T1000 (cell line): ENCODE results near the gene ALAD.
"Not testable (repeated sequence)": the region's sequence is repeated elsewhere in the genome, so short reads cannot be mapped to it uniquely, and the experiment has no call there.

Experiments
- DNase-seq: peaks from one replicate; lab custom pipeline; 2025; ENCODE audit warnings: mixed read lengths; lab: John Stamatoyannopoulos, UW

ALAD gene

GRCh38 chr9:113398796-113399195 lies 2.3 kb downstream of the ALAD start:
- no peak for DNase-seq

GRCh38 chr9:113397203-113397631 lies 3.9 kb downstream of the ALAD start:
- DNase-seq, result no peak

- no peak for DNase-seq
Observed at GRCh38 chr9:113395000-113395861, 5.9 kb downstream of the ALAD start.

- DNase-seq, result no peak
Observed at GRCh38 chr9:113393281-113393680, 7.8 kb downstream of the ALAD start.

GRCh38 chr9:113391917-113392316 lies 9.2 kb downstream of the ALAD start:
- no peak for DNase-seq

GRCh38 chr9:113390192-113390960 lies 10.7 kb downstream of the ALAD start:
- no peak for DNase-seq

GRCh38 chr9:113389451-113389850 lies 11.6 kb downstream of the ALAD start:
- DNase-seq, result no peak

- DNase-seq, result no peak
Observed at GRCh38 chr9:113388833-113389232, 12.3 kb downstream of the ALAD start.

GRCh38 chr9:113387560-113388230 lies 13.4 kb downstream of the ALAD start:
- DNase-seq, result no peak

GRCh38 chr9:113386571-113387393 lies 14.3 kb downstream of the ALAD start:
- DNase-seq, result no peak

GRCh38 chr9:113381909-113382411 lies 19.1 kb downstream of the ALAD start:
- DNase-seq, result no peak

- not testable (repeated sequence) for DNase-seq
Observed at GRCh38 chr9:113381441-113381840, 19.6 kb downstream of the ALAD start.

GRCh38 chr9:113380869-113381378 lies 20.2 kb downstream of the ALAD start:
- no peak for DNase-seq

GRCh38 chr9:113379829-113380210 lies 21.3 kb downstream of the ALAD start:
- DNase-seq, result not testable (repeated sequence)

GRCh38 chr9:113379094-113379828 lies 21.8 kb downstream of the ALAD start:
- DNase-seq, result not testable (repeated sequence)

- DNase-seq, result peak; percentile 56
Observed at GRCh38 chr9:113376634-113377567, 24.2 kb downstream of the ALAD start, which contains the start of gene HDHD3. HDHD3 (minus strand) TSS chr9:113376986; CDS start chr9:113374354, 2,632 bp downstream.

GRCh38 chr9:113375057-113376023 lies 25.7 kb downstream of the ALAD start:
- DNase-seq, result no peak
